Keratinocyte (primary cell): ENCODE data around the gene CLEC17A. TPM values are rescaled to one million over a fixed set of nuclear protein-coding genes. Genes with fewer than 3 reads are reported as not detected.

ENCODE experiments used
- DNase-seq: peaks from one replicate; pipeline ENCODE4 v3.0.0-alpha.2; 2011; ENCODE audit warnings: low read depth, missing footprints, low spot score
- FAIRE-seq: peaks from 2 replicates; lab custom pipeline; 2011; peaks lifted over from hg19 to GRCh38; lab: Jason Lieb, UNC
- H2AFZ ChIP-seq: 2 replicates; pipeline ENCODE4 v1.6.0; 2012; ENCODE audit warnings: low read length, control low read depth, inconsistent platforms; ENCODE audit not compliant: control insufficient read depth
- H3K27ac ChIP-seq: 2 replicates; pipeline ENCODE4 v1.5.1; 2011; ENCODE audit warnings: low read length; ENCODE audit not compliant: control insufficient read depth, insufficient read depth
- H3K27me3 ChIP-seq: 3 replicates; pipeline ENCODE4 v1.6.0; 2011; ENCODE audit warnings: low read length; ENCODE audit not compliant: control insufficient read depth, insufficient read depth; ENCODE audit errors: extremely low read depth
- H3K36me3 ChIP-seq, 2 experiments: 2 replicates in 1 of 2; 3 replicates in 1 of 2; pipeline ENCODE4 v1.5.1; 2011; ENCODE audit warnings: low read length in 2 of 2, mild to moderate bottlenecking in 1 of 2; ENCODE audit not compliant: control insufficient read depth in 2 of 2, insufficient read depth in 2 of 2; ENCODE audit errors: extremely low read depth in 1 of 2
- H3K4me1 ChIP-seq: 3 replicates; pipeline ENCODE4 v1.5.1; 2011; ENCODE audit warnings: low read length; ENCODE audit not compliant: control insufficient read depth, insufficient read depth; ENCODE audit errors: extremely low read depth
- H3K4me2 ChIP-seq: 3 replicates; pipeline ENCODE4 v1.6.0; 2011; ENCODE audit warnings: low read depth, low read length; ENCODE audit not compliant: control insufficient read depth, insufficient read depth; ENCODE audit errors: extremely low read depth
- H3K4me3 ChIP-seq, 3 experiments: fragments of 200-600 bp in 1 of 3; sonication (generic) in 1 of 3; 2 replicates in 2 of 3; 3 replicates in 1 of 3; pipeline ENCODE4 v1.5.1; 2011 to 2016; ENCODE audit warnings: low read length in 3 of 3, mild to moderate bottlenecking in 3 of 3, control low read depth in 2 of 3, inconsistent platforms in 1 of 3, low read depth in 1 of 3, mixed read lengths in 1 of 3, mixed run types in 1 of 3, moderate library complexity in 1 of 3; ENCODE audit not compliant: control insufficient read depth in 2 of 3, insufficient read depth in 2 of 3; ENCODE audit errors: extremely low read depth in 1 of 3
- H3K79me2 ChIP-seq: 2 replicates; pipeline ENCODE4 v1.6.0; 2012; ENCODE audit warnings: low read length; ENCODE audit not compliant: control insufficient read depth, insufficient read depth
- H3K9ac ChIP-seq: 3 replicates; pipeline ENCODE4 v1.6.0; 2011; ENCODE audit warnings: low read length; ENCODE audit not compliant: control insufficient read depth, insufficient read depth; ENCODE audit errors: extremely low read depth
- H3K9me1 ChIP-seq: 3 replicates; pipeline ENCODE4 v1.6.0; 2011; ENCODE audit warnings: low read length; ENCODE audit not compliant: control insufficient read depth, insufficient read depth; ENCODE audit errors: extremely low read depth
- H3K9me3 ChIP-seq: 2 replicates; pipeline ENCODE4 v1.5.1; 2012; ENCODE audit warnings: low read depth, low read length; ENCODE audit not compliant: control insufficient read depth
- H4K20me1 ChIP-seq: 3 replicates; pipeline ENCODE4 v1.6.0; 2011; ENCODE audit warnings: low read length; ENCODE audit not compliant: control insufficient read depth, insufficient read depth; ENCODE audit errors: extremely low read depth
- CTCF ChIP-seq, 3 experiments: IDR thresholded peaks in 1 of 3; conservative IDR thresholded peaks in 1 of 3; optimal IDR thresholded peaks in 1 of 3; 2 replicates in 2 of 3; 3 replicates in 1 of 3; pipeline versions ENCODE3 to v1.5.1; 2011; ENCODE audit warnings: low read length in 3 of 3, mild to moderate bottlenecking in 3 of 3, moderate library complexity in 2 of 3, control low read depth in 1 of 3, inconsistent platforms in 1 of 3; ENCODE audit not compliant: insufficient read depth in 2 of 3; ENCODE audit errors: extremely low read depth in 1 of 3
- EZH2 ChIP-seq: IDR thresholded peaks from one replicate; pipeline ENCODE4 v1.6.1; 2012; ENCODE audit warnings: inconsistent platforms, mild to moderate bottlenecking, low read length, moderate library complexity
- dilution Hi-C: fragments of 300-500 bp; cut with MboI; formaldehyde crosslinking; loops from one replicate; pipeline ENCODE4 v1.7.0; 2020; ENCODE audit warnings: low sequenced_read_pairs; ENCODE audit not compliant: extremely low pct_ligation_motif_present
- polyA plus RNA-seq, 5 experiments: library from polyadenylated mRNA; depleted of rRNA in 3 of 5; stranded (reverse) in 3 of 5; stranded (forward) in 1 of 5; unstranded in 1 of 5; fragments of >200 nt; gene quantifications; 1 replicate in 1 of 5; 2 replicates in 3 of 5; 3 replicates in 1 of 5; pipeline versions ENCODE4 v1.2.1 to v1.2.3, GENCODE V29; 2011 to 2012; ENCODE audit warnings: missing spikeins in 2 of 5, low read depth in 1 of 5, low replicate concordance in 1 of 5

The CLEC17A gene
- polyA plus RNA-seq, 1 donor (not counting 4 experiments of a cell fraction or from before 2014, with no cell fraction given) = not detected

GRCh38 chr19:14554382-14554812 is 28.5 kb upstream of the CLEC17A start:
- TF ChIP-seq EZH2 (no peak), CTCF (optimal IDR thresholded peaks at IDR 0.05 in 1 of 3, IDR thresholded peaks at IDR 0.05 in 1 of 3, conservative IDR thresholded peaks at IDR 0.05 in 1 of 3; ENCODE audit: extremely low read depth in 1 of 3, insufficient read depth in 2 of 3, low read length in 3 of 3) (peak; percentile 8 to 34 (median 29))
- no peaks in the 10 kb centered on the region for H3K9me1 ChIP-seq
- dilution Hi-C loops = no loop called here
- H3K27ac ChIP-seq = peak overlapping the region; percentile 33
- peaks cover 42% of the 10 kb centered on the region for H3K79me2 ChIP-seq
- no peak overlapping the region for H2AFZ ChIP-seq
- no peak for DNase-seq
- peak; percentile 84 for FAIRE-seq
- H3K36me3 ChIP-seq = peaks cover 0 to 7% of the 10 kb centered on the region in 2 experiments
- H4K20me1 ChIP-seq = peaks cover 8% of the 10 kb centered on the region
- H3K4me2 ChIP-seq = peak overlapping the region; percentile 61
- no peaks in the 10 kb centered on the region for H3K27me3 ChIP-seq
- peaks cover 61% of the 10 kb centered on the region for H3K4me1 ChIP-seq
- no peak overlapping the region for H3K4me3 ChIP-seq
- H3K9me3 ChIP-seq = no peaks in the 10 kb centered on the region
- peak overlapping the region; percentile 42 for H3K9ac ChIP-seq

- Histone ChIP-seq H3K4me2 (peak overlapping the region; percentile 49), H3K27me3 (no peaks in the 10 kb centered on the region), H3K9ac (peak overlapping the region; percentile 35), H3K9me1 (no peaks in the 10 kb centered on the region), H3K79me2 (peaks cover 56% of the 10 kb centered on the region), H3K27ac (peak overlapping the region; percentile 45), H3K4me1 (peaks cover 58% of the 10 kb centered on the region), H3K36me3 (peaks cover 0 to 7% of the 10 kb centered on the region in 2 experiments), H2AFZ (no peak overlapping the region), H4K20me1 (peaks cover 8% of the 10 kb centered on the region), H3K9me3 (no peaks in the 10 kb centered on the region), H3K4me3 (no peak overlapping the region)
- dilution Hi-C loops = no loop called here
- DNase-seq (peak; percentile 66), FAIRE-seq (peak; percentile 68)
- no peak for TF ChIP-seq EZH2
Observed at GRCh38 chr19:14555918-14556661, 26.8 kb upstream of the CLEC17A start.
